GM13976 (cell line): ENCODE measurements around the gene LCE1E.

Source experiments
- DNase-seq: peaks from one replicate; pipeline ENCODE4 v3.0.0; 2012; ENCODE audit warnings: low spot score
- CTCF ChIP-seq: IDR thresholded peaks from 2 replicates; pipeline ENCODE4 v1.5.1; 2012; ENCODE audit warnings: borderline replicate concordance, mild to moderate bottlenecking; ENCODE audit not compliant: insufficient read depth; ENCODE audit errors: extremely low read depth, missing control alignments, control extremely low read depth
- in situ Hi-C: fragments of 300-500 bp; cut with MboI; formaldehyde crosslinking; loops from one replicate; pipeline ENCODE4 v1.12.0; 2022; ENCODE audit warnings: low sequenced_read_pairs, mixed read lengths, inconsistent platforms; ENCODE audit not compliant: unreplicated experiment

Gene LCE1E

GRCh38 chr1:152759453-152760173 is 26.4 kb upstream of the LCE1E start:
- in situ Hi-C loops, result no loop called here
- TF ChIP-seq CTCF, result no peak
- DNase-seq, result no peak

DNA sequence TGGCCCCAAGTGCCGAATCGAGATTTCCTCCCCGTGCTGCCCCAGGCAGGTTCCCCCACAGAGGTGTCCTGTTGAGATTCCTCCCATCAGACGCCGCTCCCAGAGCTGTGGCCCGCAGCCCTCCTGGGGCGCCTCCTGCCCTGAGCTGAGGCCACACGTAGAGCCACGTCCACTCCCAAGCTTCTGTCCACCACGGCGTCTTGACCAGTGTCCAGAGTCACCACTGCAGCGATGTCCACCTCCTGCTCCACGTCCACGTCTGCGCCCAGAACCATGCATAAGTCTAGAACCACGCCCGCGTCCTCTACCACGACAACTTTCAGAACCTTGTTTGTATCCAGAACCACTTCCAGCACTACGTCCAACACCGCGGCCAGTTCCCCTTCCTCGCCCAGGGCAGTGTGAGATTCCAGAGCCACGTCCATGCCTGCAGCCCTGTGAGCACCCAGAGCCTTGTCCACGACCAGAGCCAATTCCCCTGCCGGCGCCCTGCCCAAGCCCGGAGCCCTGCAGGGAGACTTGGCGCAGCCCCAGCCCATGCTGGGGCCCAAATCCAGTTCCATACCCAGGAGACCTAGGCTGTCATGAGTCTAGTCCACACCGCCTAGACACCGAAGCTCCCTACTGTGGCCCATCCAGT is 25.4 kb upstream of the LCE1E start:
- no peak for TF ChIP-seq CTCF
- DNase-seq, result no peak
- in situ Hi-C loops, result no loop called here

DNA sequence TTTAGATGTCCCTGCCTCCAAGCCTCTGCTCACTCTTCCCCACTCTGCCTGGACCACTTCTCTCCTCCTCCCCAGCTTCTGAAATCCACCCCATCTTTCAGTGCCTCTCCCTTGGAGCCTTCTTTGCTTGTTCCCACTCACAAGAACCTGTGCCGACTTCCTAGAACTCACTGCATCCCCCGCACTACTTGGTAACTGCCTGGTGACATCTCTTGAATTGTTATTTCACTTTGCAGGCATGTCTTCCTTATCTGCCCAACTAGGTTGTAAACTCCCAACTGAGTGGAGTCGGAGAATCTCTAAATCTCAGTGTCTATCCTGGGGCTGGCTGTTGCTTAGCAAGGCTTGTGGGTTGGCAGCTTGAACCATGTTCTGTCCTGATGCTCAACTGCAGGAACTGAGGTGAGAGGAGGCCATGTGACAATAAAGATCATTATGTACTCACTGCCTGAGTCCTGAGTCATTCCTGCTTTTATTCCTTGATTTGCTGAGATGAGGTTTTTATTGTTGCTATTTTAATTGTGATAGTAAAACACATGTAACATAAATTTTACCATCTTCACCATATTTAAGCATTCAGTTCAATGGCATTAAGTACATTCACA is 24.3 kb upstream of the LCE1E start:
- no peak for TF ChIP-seq CTCF
- DNase-seq, result no peak
- in situ Hi-C loops, result no loop called here

- TF ChIP-seq CTCF, result no peak
- in situ Hi-C loops, result no loop called here
- no peak for DNase-seq
These were observed 17.1 kb upstream of the LCE1E start for GRCh38 chr1:152768847-152769533.

DNA sequence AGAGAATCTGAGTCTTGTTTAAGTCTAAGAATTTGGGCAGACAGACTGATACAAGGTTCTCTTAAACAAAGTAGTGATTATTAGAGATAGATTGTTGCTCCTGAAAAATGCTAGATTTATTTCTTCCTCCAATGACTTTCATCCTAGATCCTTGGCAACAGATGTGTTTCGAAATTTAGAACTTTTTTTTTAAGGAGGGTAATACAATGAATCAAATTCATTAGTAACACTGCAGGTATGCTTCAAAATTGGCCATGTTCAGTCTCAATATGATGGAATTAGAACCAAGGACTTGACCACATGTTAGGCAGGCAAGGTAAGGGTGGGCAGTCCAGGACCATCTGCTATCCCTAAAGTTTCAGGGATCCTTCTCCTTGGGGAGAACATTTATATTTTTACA is 15.6 kb upstream of the LCE1E start:
- in situ Hi-C loops, result no loop called here
- TF ChIP-seq CTCF, result no peak
- no peak for DNase-seq

- no peak for TF ChIP-seq CTCF
- no peak for DNase-seq
- in situ Hi-C loops, result no loop called here
These were observed 11.2 kb upstream of the LCE1E start, which contains the start of gene LCE1F for GRCh38 chr1:152774875-152775274. Gene LCE1F, plus strand, starts transcription at chr1:152775140. Its CDS starts 1,232 bp downstream, at chr1:152776372.
